Measurements from ENCODE around the gene IL23R.

DNA sequence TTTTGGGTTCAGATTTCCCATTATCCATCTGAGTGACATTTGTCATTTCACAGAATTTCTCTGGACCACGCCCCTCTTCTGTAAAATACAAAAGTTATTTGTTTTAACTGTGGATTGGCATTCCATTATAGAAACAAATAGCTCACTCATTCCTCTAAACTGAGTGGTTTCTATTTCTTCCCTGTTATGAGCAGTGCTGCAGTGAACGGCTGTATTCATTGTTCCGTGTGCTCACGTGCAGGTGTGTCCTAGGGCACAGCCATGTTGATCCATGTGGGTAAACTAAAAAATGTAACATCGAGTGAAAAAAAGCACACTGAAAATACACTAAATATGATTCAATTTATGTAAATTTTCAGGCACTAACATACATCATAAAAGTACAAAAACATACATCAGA lies 114.4 kb downstream of the IL23R start:
- TF ChIP-seq ZNF274 (IDR thresholded peaks at IDR 0.05; ENCODE audit: low read depth, low read length) (no peak), YY1 (IDR thresholded peaks at IDR 0.05; ENCODE audit: insufficient read depth, insufficient read length) (no peak), SUZ12 (IDR thresholded peaks at IDR 0.05; ENCODE audit: extremely low read depth, insufficient read depth, insufficient read length) (no peak)

Measured in NT2/D1 (cell line).